ENCODE data around the gene CDT1. TPM values are rescaled to one million over a fixed set of nuclear protein-coding genes. Genes with fewer than 3 reads are reported as not detected.

The CDT1 gene
- total and polyA plus RNA-seq, 9 donors = 0.18 to 3.2 (median 0.95) TPM; not detected in 1

DNA sequence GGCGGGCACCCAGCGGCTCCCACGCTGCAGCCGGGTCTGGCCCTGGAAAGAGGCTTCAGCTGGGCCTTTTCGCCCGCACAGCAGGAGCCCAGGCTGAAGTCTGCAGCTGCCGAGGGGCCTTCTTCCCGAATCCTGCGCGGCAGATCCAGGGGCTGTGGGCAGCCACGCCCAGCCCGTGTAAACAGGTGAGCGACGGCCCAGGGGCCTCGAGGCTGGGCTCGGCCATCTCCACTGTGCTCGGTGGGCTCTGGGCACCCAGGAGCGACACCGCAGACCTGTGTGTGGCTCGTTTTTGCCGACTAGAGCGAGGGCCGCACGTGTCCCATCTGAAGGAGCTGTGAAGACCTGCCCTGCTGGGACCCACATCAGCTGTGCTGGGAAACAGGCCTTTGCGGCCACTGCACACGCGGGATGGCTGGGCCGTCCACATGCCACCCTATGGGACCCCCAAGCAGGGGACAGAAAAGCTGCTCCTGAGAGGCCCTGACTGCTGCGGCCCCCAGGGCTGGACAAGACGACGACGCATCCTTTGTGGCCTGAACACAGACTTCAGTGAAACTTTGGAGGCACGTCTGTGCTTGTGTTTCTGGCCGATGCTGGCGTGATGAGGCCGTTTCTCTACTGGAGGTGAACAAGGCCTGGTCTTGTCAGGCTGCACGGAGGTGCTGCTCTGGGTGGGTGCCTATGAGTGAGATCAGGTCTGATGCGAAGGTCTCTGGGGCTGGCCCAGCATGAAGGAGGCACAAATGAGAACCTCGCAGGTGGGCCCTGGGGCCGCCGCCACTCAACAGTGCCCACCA lies 13.3 kb downstream of the CDT1 start:
- Histone ChIP-seq H3K27me3 (no peaks in the 10 kb centered on the region), H3K27ac (no peak overlapping the region), H3K9me3 (no peaks in the 10 kb centered on the region), H3K36me3 (no peaks in the 10 kb centered on the region), H3K4me1 (ENCODE audit: insufficient read depth) (peaks cover 2% of the 10 kb centered on the region), H3K4me3 (no peak overlapping the region)
- TF ChIP-seq POLR2A (IDR thresholded peaks at IDR 0.05) (no peak), EP300 (IDR thresholded peaks at IDR 0.05) (no peak), CTCF (IDR thresholded peaks at IDR 0.05) (no peak)
- intact Hi-C loops (cut with DNase I) = loop anchor here in 1 of 4 donors (5.0 kb wide), 1 partner anchor 40 kb away; the partner anchor contains the start of genes GALNS and TRAPPC2L
- WGBS, 3 donors = 81 to 83% (median 81%) methylated on average over 38 to 41 of the region's 41 CpGs
- DNase-seq = no peak

DNA sequence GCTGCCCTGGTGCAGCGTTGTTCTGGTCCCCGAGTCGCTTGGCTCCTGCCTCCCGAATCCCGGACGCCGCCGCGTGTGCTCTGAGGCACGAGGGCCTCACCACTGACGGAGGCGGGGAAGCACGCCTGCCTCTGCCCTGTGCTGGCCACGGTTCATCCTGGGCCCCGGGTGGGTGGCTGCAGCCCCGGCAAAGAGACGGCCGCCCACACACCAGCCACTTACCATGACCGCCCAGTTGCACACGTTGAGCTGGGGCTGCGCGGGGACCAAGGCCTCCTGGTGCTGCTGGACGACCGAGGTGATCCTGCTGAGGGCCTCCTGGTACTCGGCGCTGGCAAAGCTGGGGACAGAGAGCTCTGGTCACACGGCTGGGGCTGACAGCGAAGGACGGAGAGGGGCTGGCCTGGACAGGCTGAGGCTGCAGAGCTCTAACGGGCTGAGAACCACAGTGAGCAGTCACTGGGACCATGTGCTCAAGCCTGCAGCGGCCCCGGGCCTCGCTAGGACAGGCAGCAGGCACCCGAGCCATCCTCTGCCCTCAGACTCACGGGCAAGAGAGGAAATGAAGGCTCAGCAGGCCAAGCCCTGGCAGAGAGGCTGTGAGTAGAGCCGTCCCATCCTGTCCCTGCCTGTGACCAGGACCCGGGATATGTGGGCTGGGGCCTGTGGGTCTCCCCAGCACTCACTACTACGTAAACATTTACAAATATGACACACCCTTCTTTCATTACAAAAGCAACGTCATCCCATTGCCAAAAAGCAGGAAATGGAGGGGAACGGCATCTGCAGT lies 14.4 kb downstream of the CDT1 start:
- no peaks in the 10 kb centered on the region for H3K27me3 ChIP-seq
- H3K4me1 ChIP-seq (ENCODE audit: insufficient read depth) = no peaks in the 10 kb centered on the region
- no peak overlapping the region for H3K4me3 ChIP-seq
- H3K36me3 ChIP-seq = no peaks in the 10 kb centered on the region
- H3K27ac ChIP-seq = no peak overlapping the region
- H3K9me3 ChIP-seq = no peaks in the 10 kb centered on the region
- intact Hi-C loops (cut with DNase I) = loop anchor here in 1 of 4 donors (5.0 kb wide), 1 partner anchor 39 kb away; the partner anchor contains the start of genes GALNS and TRAPPC2L
- no peak for DNase-seq
- 80 to 85% (median 85%) methylated on average over 27 to 40 of the region's 40 CpGs for WGBS, 3 donors
- TF ChIP-seq POLR2A (IDR thresholded peaks at IDR 0.05) (no peak), CTCF (IDR thresholded peaks at IDR 0.05) (no peak), EP300 (IDR thresholded peaks at IDR 0.05) (no peak)

DNA sequence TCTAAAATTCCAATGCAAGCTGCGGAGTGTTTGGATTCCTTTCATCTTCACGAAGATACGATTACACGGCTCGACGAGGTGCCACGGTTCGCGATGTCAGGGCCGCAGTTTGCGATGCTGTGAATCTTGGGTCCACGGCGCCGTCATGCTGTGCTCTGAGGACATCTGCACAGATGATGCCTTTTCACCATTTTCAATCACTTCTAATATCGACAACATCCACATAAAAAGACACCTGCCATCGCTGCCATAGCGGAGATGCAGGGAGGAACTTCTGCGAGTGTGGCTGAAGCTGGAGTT lies 14.9 kb downstream of the CDT1 start:
- Histone ChIP-seq H3K9me3 (no peaks in the 10 kb centered on the region), H3K4me3 (no peak overlapping the region), H3K27ac (no peak overlapping the region), H3K27me3 (no peaks in the 10 kb centered on the region), H3K4me1 (ENCODE audit: insufficient read depth) (no peaks in the 10 kb centered on the region), H3K36me3 (no peaks in the 10 kb centered on the region)
- intact Hi-C loops (cut with DNase I) = loop anchor here in 1 of 4 donors (5.0 kb wide), 1 partner anchor 39 kb away; the partner anchor contains the start of genes GALNS and TRAPPC2L
- no peak for DNase-seq
- TF ChIP-seq CTCF (IDR thresholded peaks at IDR 0.05) = no peak
- no peak for TF ChIP-seq EP300 (IDR thresholded peaks at IDR 0.05)
- no peak for TF ChIP-seq POLR2A (IDR thresholded peaks at IDR 0.05)
- 74 to 87% (median 78%) methylated on average over 18 of the region's 18 CpGs for WGBS, 3 donors

DNA sequence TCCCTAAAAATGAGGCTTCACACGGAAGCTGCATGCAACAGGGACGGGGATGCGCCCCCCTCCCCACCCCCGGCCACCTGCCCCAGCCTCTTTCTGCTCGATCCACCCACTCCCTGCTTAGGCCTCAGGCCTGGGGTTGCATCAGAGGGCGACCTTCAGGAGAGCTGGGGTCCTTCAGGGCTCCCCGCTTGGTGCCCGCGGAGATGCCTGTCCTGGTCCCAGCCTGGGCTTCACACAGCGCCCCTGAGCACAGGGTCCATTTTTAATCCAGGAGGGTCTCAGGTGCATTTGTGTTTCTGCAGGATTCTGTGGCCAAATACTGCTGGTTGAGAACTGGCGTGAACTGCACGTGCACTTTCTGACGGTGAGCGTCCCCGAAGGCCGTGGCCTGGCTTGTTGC lies 15.5 kb downstream of the CDT1 start:
- intact Hi-C loops (cut with DNase I) = loop anchor here in 1 of 4 donors (5.0 kb wide), 1 partner anchor 38 kb away; the partner anchor contains the start of genes GALNS and TRAPPC2L
- Histone ChIP-seq H3K9me3 (no peaks in the 10 kb centered on the region), H3K4me3 (no peak overlapping the region), H3K27me3 (no peaks in the 10 kb centered on the region), H3K27ac (no peak overlapping the region), H3K4me1 (ENCODE audit: insufficient read depth) (no peaks in the 10 kb centered on the region), H3K36me3 (no peaks in the 10 kb centered on the region)
- DNase-seq = no peak
- TF ChIP-seq CTCF (IDR thresholded peaks at IDR 0.05) = no peak
- TF ChIP-seq EP300 (IDR thresholded peaks at IDR 0.05) = no peak
- TF ChIP-seq POLR2A (IDR thresholded peaks at IDR 0.05) = no peak
- WGBS, 3 donors = 81% methylated on average over 16 of the region's 16 CpGs

Measured in ovary (tissue), 9 donors.